Cerebellar cortex (tissue), 1 donor: ENCODE results near the gene RPL32.

ENCODE experiments used
- DNase-seq: peaks from one replicate; pipeline ENCODE4 v3.0.0-alpha.2; 2015; ENCODE audit warnings: low spot score

The RPL32 gene

GRCh38 chr3:12832350-12833221 is 8.8 kb downstream of the RPL32 start:
- DNase-seq, result no peak

GRCh38 chr3:12831301-12831866 is 10.0 kb downstream of the RPL32 start:
- DNase-seq, result no peak

- no peak for DNase-seq
Measured at GRCh38 chr3:12830785-12831156, 10.6 kb downstream of the RPL32 start.

- DNase-seq, result no peak
Measured at GRCh38 chr3:12829886-12830784, 11.2 kb downstream of the RPL32 start.

- no peak for DNase-seq
Measured at GRCh38 chr3:12829404-12829803, 12.0 kb downstream of the RPL32 start.

- no peak for DNase-seq
Measured at GRCh38 chr3:12828751-12829150, 12.6 kb downstream of the RPL32 start.

- DNase-seq, result no peak
Measured at GRCh38 chr3:12825156-12825555, 16.2 kb downstream of the RPL32 start.

- DNase-seq, result no peak
Measured at GRCh38 chr3:12824299-12824698, 17.1 kb downstream of the RPL32 start.

- no peak for DNase-seq
Measured at GRCh38 chr3:12822725-12823373, 18.5 kb downstream of the RPL32 start.

GRCh38 chr3:12818773-12819172 is 22.6 kb downstream of the RPL32 start:
- no peak for DNase-seq

- no peak for DNase-seq
Measured at GRCh38 chr3:12818273-12818672, 23.1 kb downstream of the RPL32 start.

- no peak for DNase-seq
Measured at GRCh38 chr3:12817343-12817710, 24.0 kb downstream of the RPL32 start.

GRCh38 chr3:12816521-12817342 is 24.6 kb downstream of the RPL32 start:
- DNase-seq, result peak; percentile 65

- no peak for DNase-seq
Measured at GRCh38 chr3:12815719-12816118, 25.6 kb downstream of the RPL32 start.

- no peak for DNase-seq
Measured at GRCh38 chr3:12815078-12815477, 26.3 kb downstream of the RPL32 start.

GRCh38 chr3:12813967-12814366 is 27.4 kb downstream of the RPL32 start:
- no peak for DNase-seq

GRCh38 chr3:12812812-12813211 is 28.6 kb downstream of the RPL32 start:
- no peak for DNase-seq

- DNase-seq, result no peak
Measured at GRCh38 chr3:12810961-12811360, 30.4 kb downstream of the RPL32 start.

GRCh38 chr3:12810013-12810780 is 31.2 kb downstream of the RPL32 start:
- peak; percentile 96 for DNase-seq

- no peak for DNase-seq
Measured at GRCh38 chr3:12809435-12809834, 31.9 kb downstream of the RPL32 start.

GRCh38 chr3:12809001-12809400 is 32.4 kb downstream of the RPL32 start:
- no peak for DNase-seq
